B cell (primary cell): ENCODE measurements around the gene CBX3.

ENCODE experiments used
- EZH2 ChIP-seq: IDR thresholded peaks from 2 replicates; pipeline ENCODE4 v1.6.1; 2012; ENCODE audit warnings: borderline replicate concordance, low read depth, mild to moderate bottlenecking, moderate library complexity, low read length; ENCODE audit not compliant: insufficient read depth, poor library complexity, severe bottlenecking
- TF ChIP-seq, protein P1 (sequence below): fragments of 200-600 bp; IDR thresholded peaks from one replicate; pipeline ENCODE4 v1.8.0; 2022; ENCODE audit warnings: antibody characterized with exemption, mild to moderate bottlenecking

DNA sequence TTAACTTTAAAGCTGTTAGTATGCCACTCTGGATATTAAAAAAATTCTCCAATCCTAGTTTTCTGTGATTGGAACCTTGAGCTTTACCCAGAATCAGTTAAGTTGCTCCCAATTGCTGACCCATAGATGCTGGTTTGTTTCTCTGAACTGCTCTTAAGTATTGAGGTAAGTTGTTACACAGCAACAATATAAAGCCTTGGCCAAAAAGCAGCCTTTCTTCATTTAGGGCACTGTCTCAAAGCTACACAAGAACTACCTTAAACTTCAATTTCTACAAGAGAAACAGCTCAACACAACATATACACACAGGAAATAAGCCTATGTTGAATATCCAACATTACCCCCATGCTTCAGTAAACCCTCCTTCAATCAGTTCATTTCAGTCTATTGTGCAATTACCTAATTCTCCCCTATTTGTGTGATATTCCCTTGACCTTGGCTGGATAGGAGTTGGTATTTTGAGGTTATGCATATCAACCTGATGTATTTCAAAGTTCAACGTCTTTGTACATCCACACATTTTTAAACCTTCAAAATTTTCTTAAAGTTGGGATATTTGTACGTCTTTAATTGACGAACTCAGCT lies 12.5 kb upstream of the CBX3 start:
- no peak for TF ChIP-seq EZH2
- TF ChIP-seq, protein P1, sequence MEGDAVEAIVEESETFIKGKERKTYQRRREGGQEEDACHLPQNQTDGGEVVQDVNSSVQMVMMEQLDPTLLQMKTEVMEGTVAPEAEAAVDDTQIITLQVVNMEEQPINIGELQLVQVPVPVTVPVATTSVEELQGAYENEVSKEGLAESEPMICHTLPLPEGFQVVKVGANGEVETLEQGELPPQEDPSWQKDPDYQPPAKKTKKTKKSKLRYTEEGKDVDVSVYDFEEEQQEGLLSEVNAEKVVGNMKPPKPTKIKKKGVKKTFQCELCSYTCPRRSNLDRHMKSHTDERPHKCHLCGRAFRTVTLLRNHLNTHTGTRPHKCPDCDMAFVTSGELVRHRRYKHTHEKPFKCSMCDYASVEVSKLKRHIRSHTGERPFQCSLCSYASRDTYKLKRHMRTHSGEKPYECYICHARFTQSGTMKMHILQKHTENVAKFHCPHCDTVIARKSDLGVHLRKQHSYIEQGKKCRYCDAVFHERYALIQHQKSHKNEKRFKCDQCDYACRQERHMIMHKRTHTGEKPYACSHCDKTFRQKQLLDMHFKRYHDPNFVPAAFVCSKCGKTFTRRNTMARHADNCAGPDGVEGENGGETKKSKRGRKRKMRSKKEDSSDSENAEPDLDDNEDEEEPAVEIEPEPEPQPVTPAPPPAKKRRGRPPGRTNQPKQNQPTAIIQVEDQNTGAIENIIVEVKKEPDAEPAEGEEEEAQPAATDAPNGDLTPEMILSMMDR: no peak
